HepG2 (cell line): ENCODE results near the gene ERLEC1. TPM values are rescaled to one million over a fixed set of nuclear protein-coding genes. Genes with fewer than 3 reads are reported as not detected.

Source experiments
- GATAD2A ChIP-seq: IDR thresholded peaks from 2 replicates; pipeline ENCODE4 v1.6.1; 2016
- HHEX ChIP-seq: IDR thresholded peaks from 2 replicates; pipeline ENCODE4 v1.6.1; 2016; ENCODE audit warnings: control low read depth
- HIC2 ChIP-seq: sonication (generic); formaldehyde crosslinking; IDR thresholded peaks from 2 replicates; pipeline ENCODE4 v1.9.0; 2022; ENCODE audit warnings: low read depth, missing genetic modification reagents
- KIAA2018 ChIP-seq: sonication (generic); formaldehyde crosslinking; IDR thresholded peaks from 2 replicates; pipeline ENCODE4 v1.5.0; 2020; ENCODE audit warnings: mild to moderate bottlenecking, missing genetic modification reagents, borderline replicate concordance
- NFIB ChIP-seq: sonication (generic); formaldehyde crosslinking; IDR thresholded peaks from 2 replicates; pipeline ENCODE4 v1.9.0; 2021; ENCODE audit warnings: missing genetic modification reagents, mild to moderate bottlenecking, borderline replicate concordance
- SKIL ChIP-seq: sonication (generic); formaldehyde crosslinking; IDR thresholded peaks from 2 replicates; pipeline ENCODE4 v1.8.0; 2022; ENCODE audit warnings: missing genetic modification reagents, mild to moderate bottlenecking, moderate library complexity, borderline replicate concordance
- SYNCRIP ChIP-seq: fragments of 200-400 bp; formaldehyde crosslinking; IDR thresholded peaks from 2 replicates; pipeline ENCODE4 v1.6.1; 2018; ENCODE audit warnings: mild to moderate bottlenecking, low read depth, low read length; ENCODE audit not compliant: insufficient read depth
- TAF15 ChIP-seq: fragments of 200-400 bp; formaldehyde crosslinking; IDR thresholded peaks from one replicate; pipeline ENCODE4 v1.6.1; 2018; ENCODE audit warnings: mild to moderate bottlenecking, low read depth, low read length; ENCODE audit not compliant: poor library complexity, severe bottlenecking
- ZMYM3 ChIP-seq: sonication (generic); formaldehyde crosslinking; IDR thresholded peaks from 2 replicates; pipeline ENCODE4 v1.5.1; 2020; ENCODE audit warnings: mild to moderate bottlenecking, missing genetic modification reagents
- ZNF274 ChIP-seq: sonication (generic); formaldehyde crosslinking; IDR thresholded peaks from 2 replicates; pipeline ENCODE4 v1.5.1; 2020; ENCODE audit warnings: mild to moderate bottlenecking, missing genetic modification reagents
- ZNF556 ChIP-seq: sonication (generic); formaldehyde crosslinking; IDR thresholded peaks from 2 replicates; pipeline ENCODE4 v1.4.0; 2020; ENCODE audit warnings: mild to moderate bottlenecking, missing genetic modification reagents, borderline replicate concordance
- ZNF724P ChIP-seq: sonication (generic); formaldehyde crosslinking; IDR thresholded peaks from 2 replicates; pipeline ENCODE4 v1.8.0; 2022; ENCODE audit warnings: missing genetic modification reagents, borderline replicate concordance
- polyA plus RNA-seq, 8 experiments: library from polyadenylated mRNA; depleted of rRNA in 3 of 8; stranded (reverse) in 7 of 8; unstranded in 1 of 8; fragments of >200 nt; fragmentation: Illumina TruSeq in 4 of 8; extraction: Trizol in 4 of 8; gene quantifications; 2 replicates each; pipeline versions ENCODE4 v1.2.1 to v1.2.3, GENCODE V29; 2011 to 2016; ENCODE audit warnings: low read depth in 4 of 8, missing spikeins in 1 of 8, mixed read lengths in 1 of 8; ENCODE audit not compliant: insufficient read depth in 1 of 8
- total RNA-seq, 5 experiments: library from RNA; depleted of rRNA; stranded (reverse); fragments of >200 nt; fragmentation: Illumina TruSeq; extraction: Trizol; gene quantifications; 2 replicates each; pipeline ENCODE4 v1.2.3, GENCODE V29; 2016; ENCODE audit warnings: low read depth in 1 of 5
- TF ChIP-seq, protein P1 (sequence below): IDR thresholded peaks from 2 replicates; pipeline ENCODE4 v1.6.1; 2016; ENCODE audit warnings: mild to moderate bottlenecking

Gene ERLEC1
- total and polyA plus RNA-seq, 2 of the 13 experiments (the other 11 are each of a cell fraction or from before 2014, with no cell fraction given): 87.3 to 88.4 TPM

DNA sequence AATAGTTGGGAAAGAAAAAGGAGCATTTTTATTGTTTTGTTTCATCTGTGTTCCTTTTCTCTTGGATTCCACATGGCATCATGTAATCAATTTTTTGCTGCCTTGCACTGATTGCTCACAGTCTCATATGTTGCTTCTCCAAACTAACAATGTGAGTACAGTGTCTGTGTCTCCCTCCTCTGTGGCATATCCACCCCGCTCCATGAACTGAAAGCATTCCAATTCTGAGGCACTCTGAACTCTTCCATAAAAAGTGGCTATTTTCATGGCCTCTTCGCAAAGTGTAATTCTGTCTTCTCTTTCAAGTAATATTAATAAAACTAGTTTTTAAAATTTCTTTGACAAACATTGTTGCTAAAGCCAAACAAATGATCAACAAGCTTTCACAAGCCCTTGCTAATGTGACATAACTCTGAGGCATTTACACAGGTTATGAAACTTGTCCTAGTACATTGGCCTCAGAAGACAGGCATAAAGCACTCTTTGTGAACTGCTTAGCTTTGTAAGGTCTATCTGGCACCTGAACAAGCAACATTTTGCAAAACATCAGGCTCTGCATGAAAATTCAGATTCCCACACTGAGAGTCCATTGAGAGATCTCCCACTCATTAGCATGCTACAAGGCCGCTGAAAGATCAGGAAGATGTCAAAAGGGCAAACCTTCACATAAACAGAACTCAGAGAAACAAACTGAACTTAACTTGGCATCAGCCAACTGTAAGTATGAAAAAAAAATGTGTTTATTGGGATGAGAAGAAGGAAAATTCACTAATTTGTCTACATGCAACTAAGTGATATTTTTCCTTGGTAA is 39.9 kb downstream of the ERLEC1 start (continued):
- TF ChIP-seq ZNF724P (CRISPR knock-in tag) (no peak), GATAD2A (peak; percentile 99), SKIL (peak; percentile 87; the same call in 1 of the 2 replicates), ZNF274 (CRISPR knock-in tag) (no peak; the same call in 1 of the 2 replicates), HHEX (peak; percentile 82), TAF15 (no peak), SYNCRIP (no peak), KIAA2018 (CRISPR knock-in tag) (no peak), ZNF556 (CRISPR knock-in tag) (peak; percentile 93; the same call in 1 of the 2 replicates), NFIB (CRISPR knock-in tag) (no peak), ZMYM3 (CRISPR knock-in tag) (peak; percentile 79; the same call in 1 of the 2 replicates), HIC2 (CRISPR knock-in tag) (no peak)
- TF ChIP-seq, protein P1, sequence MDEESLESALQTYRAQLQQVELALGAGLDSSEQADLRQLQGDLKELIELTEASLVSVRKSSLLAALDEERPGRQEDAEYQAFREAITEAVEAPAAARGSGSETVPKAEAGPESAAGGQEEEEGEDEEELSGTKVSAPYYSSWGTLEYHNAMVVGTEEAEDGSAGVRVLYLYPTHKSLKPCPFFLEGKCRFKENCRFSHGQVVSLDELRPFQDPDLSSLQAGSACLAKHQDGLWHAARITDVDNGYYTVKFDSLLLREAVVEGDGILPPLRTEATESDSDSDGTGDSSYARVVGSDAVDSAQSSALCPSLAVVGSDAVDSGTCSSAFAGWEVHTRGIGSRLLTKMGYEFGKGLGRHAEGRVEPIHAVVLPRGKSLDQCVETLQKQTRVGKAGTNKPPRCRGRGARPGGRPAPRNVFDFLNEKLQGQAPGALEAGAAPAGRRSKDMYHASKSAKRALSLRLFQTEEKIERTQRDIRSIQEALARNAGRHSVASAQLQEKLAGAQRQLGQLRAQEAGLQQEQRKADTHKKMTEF (CRISPR knock-in tag): peak; percentile 99
